ENCODE results near the gene TSSK2. TPM values are rescaled to one million over a fixed set of nuclear protein-coding genes. Genes with fewer than 3 reads are reported as not detected.
A peak's percentile ranks its signal among the peaks of the same experiment; 100 is the strongest.
"Not testable (repeated sequence)": the region's sequence is repeated elsewhere in the genome, so short reads cannot be mapped to it uniquely, and the experiment has no call there.

Gene TSSK2
- total RNA-seq, 2 donors from 2014 or later = not detected

DNA sequence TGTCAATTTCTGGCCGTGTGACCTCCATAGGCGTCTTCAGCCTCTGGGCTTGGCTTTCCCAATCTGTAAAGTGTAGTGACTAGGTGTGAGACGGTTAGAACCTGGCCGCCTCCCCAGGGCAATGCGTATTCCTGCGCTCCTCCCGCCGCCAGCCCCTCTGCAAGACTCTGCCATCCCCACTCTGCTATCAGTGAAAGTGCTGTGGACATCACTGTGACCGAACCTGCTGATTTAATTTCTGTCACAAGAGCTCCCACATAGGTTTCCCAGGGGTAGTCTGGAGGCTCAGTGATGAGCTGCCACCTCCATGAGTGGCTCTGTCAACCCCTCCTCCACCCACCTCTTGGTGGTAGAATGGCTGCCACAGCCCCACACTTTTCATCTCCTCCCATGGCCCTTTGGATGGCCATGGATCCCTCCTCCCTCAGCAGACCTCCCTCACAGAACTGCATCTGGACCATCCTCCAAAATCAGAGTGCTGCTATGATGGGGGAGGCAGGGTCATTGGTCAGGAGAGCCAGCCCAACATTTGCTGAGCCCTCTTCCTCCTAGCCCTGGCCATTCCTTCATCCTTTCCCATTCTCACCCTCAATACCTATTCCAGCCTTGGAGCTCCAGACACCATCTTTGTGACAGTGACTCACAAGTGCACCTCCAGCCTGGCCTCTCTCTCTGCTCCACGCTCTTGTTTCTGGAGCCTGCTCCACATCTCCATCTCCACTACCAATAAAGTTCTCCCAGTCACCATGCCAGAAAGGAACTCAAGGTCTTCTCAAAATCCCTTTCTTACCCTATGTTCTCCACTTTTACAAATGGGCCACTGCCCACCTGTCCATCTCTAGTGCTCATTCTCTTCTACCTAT lies 20.5 kb downstream of the TSSK2 start:
- no peaks in the 10 kb centered on the region for H3K36me3 ChIP-seq (ENCODE audit: control insufficient read depth, insufficient read depth, low read length)
- H3K4me1 ChIP-seq (ENCODE audit: control insufficient read depth, insufficient read depth, low read length) = no peaks in the 10 kb centered on the region
- TF ChIP-seq, protein P1, sequence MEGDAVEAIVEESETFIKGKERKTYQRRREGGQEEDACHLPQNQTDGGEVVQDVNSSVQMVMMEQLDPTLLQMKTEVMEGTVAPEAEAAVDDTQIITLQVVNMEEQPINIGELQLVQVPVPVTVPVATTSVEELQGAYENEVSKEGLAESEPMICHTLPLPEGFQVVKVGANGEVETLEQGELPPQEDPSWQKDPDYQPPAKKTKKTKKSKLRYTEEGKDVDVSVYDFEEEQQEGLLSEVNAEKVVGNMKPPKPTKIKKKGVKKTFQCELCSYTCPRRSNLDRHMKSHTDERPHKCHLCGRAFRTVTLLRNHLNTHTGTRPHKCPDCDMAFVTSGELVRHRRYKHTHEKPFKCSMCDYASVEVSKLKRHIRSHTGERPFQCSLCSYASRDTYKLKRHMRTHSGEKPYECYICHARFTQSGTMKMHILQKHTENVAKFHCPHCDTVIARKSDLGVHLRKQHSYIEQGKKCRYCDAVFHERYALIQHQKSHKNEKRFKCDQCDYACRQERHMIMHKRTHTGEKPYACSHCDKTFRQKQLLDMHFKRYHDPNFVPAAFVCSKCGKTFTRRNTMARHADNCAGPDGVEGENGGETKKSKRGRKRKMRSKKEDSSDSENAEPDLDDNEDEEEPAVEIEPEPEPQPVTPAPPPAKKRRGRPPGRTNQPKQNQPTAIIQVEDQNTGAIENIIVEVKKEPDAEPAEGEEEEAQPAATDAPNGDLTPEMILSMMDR (conservative IDR thresholded peaks at IDR 0.05) = no peak
- H3K27me3 ChIP-seq (ENCODE audit: control insufficient read depth, insufficient read depth, low read length, poor library complexity, severe bottlenecking) = peaks cover 92% of the 10 kb centered on the region
- H3K27me3 Mint-ChIP-seq (ENCODE audit: insufficient read depth) = peaks cover 89% of the 10 kb centered on the region
- peak overlapping the region; percentile 35 for H3K4me3 Mint-ChIP-seq
- H3K27ac ChIP-seq (ENCODE audit: low read depth, low read length) = no peak overlapping the region
- no peak overlapping the region for H3K27ac Mint-ChIP-seq
- peaks cover 3% of the 10 kb centered on the region for H3K4me1 Mint-ChIP-seq
- H3K4me3 ChIP-seq (ENCODE audit: low read length) = no peak overlapping the region
- no peaks in the 10 kb centered on the region for H3K36me3 Mint-ChIP-seq (ENCODE audit: low read depth)
- no peak for DNase-seq
- no peak overlapping the region for H3K9ac ChIP-seq (ENCODE audit: extremely low read depth, low read length, poor library complexity, severe bottlenecking)
- WGBS, 2 experiments (ENCODE audit: insufficient coverage in 1 of 2, insufficient read length in 1 of 2) = 64 to 68% methylated on average over 8 to 10 of the region's 10 CpGs
- peaks cover 12% of the 10 kb centered on the region for H3K9me3 Mint-ChIP-seq
- peaks cover 8% of the 10 kb centered on the region for H3K9me3 ChIP-seq (ENCODE audit: control insufficient read depth, low read length)

DNA sequence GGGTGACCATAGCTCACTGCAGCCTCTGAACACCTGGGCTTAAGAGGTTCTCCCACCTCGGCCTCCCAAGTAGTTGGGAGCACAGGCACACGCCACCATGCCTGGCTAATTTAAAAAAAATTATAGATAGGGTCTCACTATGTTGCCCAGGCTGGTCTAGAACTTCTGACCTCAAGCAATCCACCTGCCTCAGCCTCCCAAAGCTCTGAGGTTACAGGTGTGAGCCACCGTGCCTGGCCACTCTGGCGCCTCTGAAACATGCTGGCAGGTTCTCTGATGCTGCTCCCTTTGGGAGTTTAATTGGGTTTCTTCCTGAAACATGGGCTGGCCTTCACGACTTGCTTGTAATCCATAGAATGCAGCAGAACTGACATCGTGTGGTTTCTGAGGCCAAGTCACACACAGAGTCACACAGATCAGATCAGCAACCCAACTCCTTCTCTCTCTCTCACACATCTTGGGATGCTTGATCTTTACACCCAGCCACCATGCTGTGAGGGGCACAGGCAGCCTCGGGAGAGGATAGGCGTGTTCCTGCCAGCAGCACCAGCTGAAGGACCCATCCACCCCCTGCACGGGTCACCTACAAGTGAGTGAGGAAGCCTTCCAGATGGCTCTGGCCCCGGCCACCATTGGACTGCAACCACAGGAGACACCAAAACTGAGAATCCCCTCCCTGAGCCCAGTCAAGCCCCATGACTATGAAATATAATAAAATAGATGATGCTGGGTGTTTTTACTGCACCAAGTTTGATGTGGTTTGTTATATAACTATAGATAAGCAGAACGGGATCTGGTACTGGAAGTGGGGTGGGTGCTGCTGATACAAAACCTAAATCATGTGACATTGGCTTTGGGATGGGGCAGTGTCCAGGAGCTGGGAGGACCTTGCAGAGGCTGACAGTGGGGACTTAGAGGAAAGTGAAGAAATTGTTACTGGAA lies 22.1 kb downstream of the TSSK2 start:
- Mint-ChIP-seq H3K4me1 (peaks cover 3% of the 10 kb centered on the region), H3K27ac (no peak overlapping the region), H3K9me3 (peaks cover 12% of the 10 kb centered on the region), H3K36me3 (ENCODE audit: low read depth) (no peaks in the 10 kb centered on the region), H3K4me3 (no peak overlapping the region), H3K27me3 (ENCODE audit: insufficient read depth) (peaks cover 88% of the 10 kb centered on the region)
- no peak for DNase-seq
- no peak overlapping the region for H3K27ac ChIP-seq (ENCODE audit: low read depth, low read length)
- TF ChIP-seq, protein P1 (conservative IDR thresholded peaks at IDR 0.05) = no peak
- H3K36me3 ChIP-seq (ENCODE audit: control insufficient read depth, insufficient read depth, low read length) = no peaks in the 10 kb centered on the region
- no peak overlapping the region for H3K9ac ChIP-seq (ENCODE audit: extremely low read depth, low read length, poor library complexity, severe bottlenecking)
- H3K9me3 ChIP-seq (ENCODE audit: control insufficient read depth, low read length) = peaks cover 8% of the 10 kb centered on the region
- no peaks in the 10 kb centered on the region for H3K4me1 ChIP-seq (ENCODE audit: control insufficient read depth, insufficient read depth, low read length)
- no peak overlapping the region for H3K4me3 ChIP-seq (ENCODE audit: low read length)
- WGBS, 2 experiments (ENCODE audit: insufficient coverage in 1 of 2, insufficient read length in 1 of 2) = 77 to 81% methylated on average over 7 to 11 of the region's 11 CpGs
- H3K27me3 ChIP-seq (ENCODE audit: control insufficient read depth, insufficient read depth, low read length, poor library complexity, severe bottlenecking) = peaks cover 92% of the 10 kb centered on the region

DNA sequence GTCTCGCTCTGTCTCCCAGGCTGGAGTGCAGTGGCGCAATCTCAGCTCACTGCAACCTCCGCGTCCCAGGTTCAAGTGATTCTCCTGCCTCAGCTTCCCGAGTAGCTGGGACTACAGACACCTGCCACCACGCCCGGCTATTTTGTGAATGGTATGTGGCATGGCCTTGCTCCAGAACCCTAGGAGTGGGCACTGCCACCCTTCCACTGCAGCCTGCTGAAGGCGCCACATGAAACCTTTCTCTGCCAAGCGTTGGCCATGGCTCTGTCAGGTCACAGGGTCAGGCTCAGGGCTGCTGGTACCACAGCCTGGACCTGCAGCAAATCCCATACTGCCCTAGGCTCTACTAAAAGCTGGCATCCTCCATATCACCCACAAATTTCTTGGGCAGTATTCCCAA lies 25.0 kb downstream of the TSSK2 start:
- peaks cover 93% of the 10 kb centered on the region for H3K27me3 ChIP-seq (ENCODE audit: control insufficient read depth, insufficient read depth, low read length, poor library complexity, severe bottlenecking)
- H3K27me3 Mint-ChIP-seq (ENCODE audit: insufficient read depth) = peaks cover 94% of the 10 kb centered on the region
- H3K9me3 Mint-ChIP-seq; DNase-seq; H3K9ac ChIP-seq (ENCODE audit: extremely low read depth, low read length, poor library complexity, severe bottlenecking); H3K4me3 Mint-ChIP-seq; H3K27ac Mint-ChIP-seq; H3K36me3 Mint-ChIP-seq (ENCODE audit: low read depth); H3K4me1 Mint-ChIP-seq; H3K36me3 ChIP-seq (ENCODE audit: control insufficient read depth, insufficient read depth, low read length); H3K4me3 ChIP-seq (ENCODE audit: low read length); H3K27ac ChIP-seq (ENCODE audit: low read depth, low read length); H3K9me3 ChIP-seq (ENCODE audit: control insufficient read depth, low read length); H3K4me1 ChIP-seq (ENCODE audit: control insufficient read depth, insufficient read depth, low read length): not testable (repeated sequence)
- WGBS, 2 experiments (ENCODE audit: insufficient coverage in 1 of 2, insufficient read length in 1 of 2) = 91 to 92% methylated on average over 8 to 9 of the region's 9 CpGs

DNA sequence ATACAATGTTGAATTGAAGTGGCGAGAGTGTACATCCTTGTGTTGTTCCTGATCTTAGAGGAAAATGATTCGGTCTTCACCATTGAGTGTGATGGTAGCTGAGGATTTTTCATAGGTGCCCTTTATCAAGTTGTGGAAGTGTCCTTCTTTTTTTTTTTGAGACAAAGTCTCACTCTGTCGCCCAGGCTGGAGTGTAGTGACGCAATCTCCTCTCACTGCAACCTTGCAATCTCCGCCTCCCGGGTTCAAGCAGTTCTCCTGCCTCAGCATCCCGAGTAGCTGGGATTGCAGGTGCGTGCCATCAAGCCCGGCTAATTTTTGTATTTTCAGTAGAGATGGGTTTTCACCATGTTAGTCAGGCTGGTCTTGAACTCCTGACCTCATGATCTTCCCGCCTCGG lies 27.5 kb downstream of the TSSK2 start:
- WGBS, 2 experiments (ENCODE audit: insufficient coverage in 1 of 2, insufficient read length in 1 of 2) = 92 to 95% methylated on average over 11 of the region's 11 CpGs
- not testable (repeated sequence) for H3K4me1 Mint-ChIP-seq; H3K4me3 Mint-ChIP-seq; H3K4me3 ChIP-seq (ENCODE audit: low read length); DNase-seq; H3K9me3 ChIP-seq (ENCODE audit: control insufficient read depth, low read length); H3K9ac ChIP-seq (ENCODE audit: extremely low read depth, low read length, poor library complexity, severe bottlenecking); H3K27ac ChIP-seq (ENCODE audit: low read depth, low read length); H3K9me3 Mint-ChIP-seq; H3K4me1 ChIP-seq (ENCODE audit: control insufficient read depth, insufficient read depth, low read length); H3K36me3 ChIP-seq (ENCODE audit: control insufficient read depth, insufficient read depth, low read length); H3K27ac Mint-ChIP-seq; H3K36me3 Mint-ChIP-seq (ENCODE audit: low read depth)
- peaks cover 93% of the 10 kb centered on the region for H3K27me3 ChIP-seq (ENCODE audit: control insufficient read depth, insufficient read depth, low read length, poor library complexity, severe bottlenecking)
- H3K27me3 Mint-ChIP-seq (ENCODE audit: insufficient read depth) = peaks cover 90% of the 10 kb centered on the region

Data from endodermal cell (in vitro differentiated cells).